ENCODE measurements around the gene ESYT2. TPM values are rescaled to one million over a fixed set of nuclear protein-coding genes. Genes with fewer than 3 reads are reported as not detected.

The ESYT2 gene
- total RNA-seq, 1 experiment from 2014 or later = 39.0 TPM

GRCh38 chr7:158798741-158799140 is 30.6 kb downstream of the ESYT2 start:
- Histone ChIP-seq H3K9me3 (ENCODE audit: control insufficient read depth, low read depth, low read length) (no peaks in the 10 kb centered on the region), H2BK12ac (ENCODE audit: insufficient read length, low read depth, low read length) (no peak overlapping the region), H3K79me2 (ENCODE audit: insufficient read depth, low read length) (no peaks in the 10 kb centered on the region; the same call in 1 of the 2 replicates), H3K27ac (ENCODE audit: insufficient read length, low read depth, low read length) (no peak overlapping the region), H3T11ph (ENCODE audit: low read length) (no peak overlapping the region), H3K4me2 (ENCODE audit: insufficient read depth, insufficient read length, low read length) (no peak overlapping the region), H4K91ac (ENCODE audit: insufficient read length, low read depth, low read length) (no peak overlapping the region), H2AK5ac (ENCODE audit: insufficient read length, low read length) (no peak overlapping the region), H4K5ac (ENCODE audit: insufficient read length, low read depth, low read length) (no peak overlapping the region), H3K79me1 (ENCODE audit: insufficient read depth, low read depth, low read length, poor library complexity, severe bottlenecking) (no peaks in the 10 kb centered on the region), H3K9ac (ENCODE audit: extremely low read depth, insufficient read length, low read length) (no peak overlapping the region), H2BK5ac (ENCODE audit: insufficient read length, low read length) (no peak overlapping the region), H3K27me3 (ENCODE audit: insufficient read depth, low read length) (no peaks in the 10 kb centered on the region), H3K4me1 (ENCODE audit: insufficient read depth, low read length) (no peaks in the 10 kb centered on the region), H4K8ac (replicated peaks; ENCODE audit: insufficient read length, low read depth, low read length) (no peak overlapping the region), H2BK15ac (ENCODE audit: low read depth, low read length) (no peak overlapping the region), H3K4ac (ENCODE audit: low read depth, low read length) (no peak overlapping the region), H4K20me1 (ENCODE audit: control insufficient read depth, insufficient read depth, insufficient read length) (no peaks in the 10 kb centered on the region), H2BK20ac (ENCODE audit: low read depth, low read length, poor library complexity, severe bottlenecking) (no peak overlapping the region), H3K56ac (ENCODE audit: insufficient read length, low read depth, low read length) (no peak overlapping the region), H2AFZ (ENCODE audit: low read length) (no peak overlapping the region), H3K23me2 (ENCODE audit: insufficient read length, low read depth, low read length, poor library complexity, severe bottlenecking) (no peaks in the 10 kb centered on the region), H3K14ac (ENCODE audit: insufficient read depth, low read length) (no peak overlapping the region), H3K23ac (ENCODE audit: insufficient read length, low read depth, low read length) (no peak overlapping the region), H3K18ac (ENCODE audit: insufficient read length, low read depth, low read length) (no peak overlapping the region), H2BK120ac (ENCODE audit: low read depth, low read length, poor library complexity, severe bottlenecking) (no peak overlapping the region)
- Mint-ChIP-seq H3K4me3 (no peak overlapping the region), H3K36me3 (ENCODE audit: insufficient read depth in 1 of 3, low read depth in 3 of 3) (peaks cover 13 to 37% (median 34%) of the 10 kb centered on the region in 3 experiments; a peak in 6 of 7 replicates), H3K27me3 (ENCODE audit: low read depth) (no peaks in the 10 kb centered on the region), H3K4me1 (peaks cover 5 to 8% of the 10 kb centered on the region in 2 experiments; a peak in 3 of 4 replicates), H3K9me3 (peaks cover 0 to 1% of the 10 kb centered on the region in 2 experiments; a peak in 1 of 5 replicates), H3K27ac (no peak overlapping the region)
- no CpG with 5 or more reads among the region's 1 CpG for WGBS (ENCODE audit: extremely low coverage, insufficient read length, low lambda C conversion rate)
- no peak for TF ChIP-seq CTCF (conservative IDR thresholded peaks at IDR 0.05)
- DNase-seq = no peak
